Vagina (tissue), 2 donors: ENCODE data around the gene PPIL6.

ENCODE experiments used
- CTCF ChIP-seq, 3 experiments: fragments of 450-650 bp in 2 of 3; fragments of 200-600 bp in 1 of 3; sonication (generic) in 1 of 3; IDR thresholded peaks; one replicate each; pipeline ENCODE4 v1.5.1; 2017 to 2019; ENCODE audit warnings: antibody characterized with exemption in 3 of 3, mild to moderate bottlenecking in 2 of 3, moderate library complexity in 2 of 3
- POLR2A ChIP-seq, 2 donors: fragments of 450-650 bp; IDR thresholded peaks; one replicate each; pipeline ENCODE4 v1.6.1; 2017; ENCODE audit warnings: antibody characterized with exemption in 2 of 2, mild to moderate bottlenecking in 2 of 2, moderate library complexity in 2 of 2

- TF ChIP-seq CTCF (IDR thresholded peaks at IDR 0.05): no peak
- no peak for TF ChIP-seq POLR2A (IDR thresholded peaks at IDR 0.05)
These were observed 35.2 kb upstream of the PPIL6 start for GRCh38 chr6:109475625-109476024.
